B cell (primary cell): ENCODE data around the gene CEP126. TPM values are rescaled to one million over a fixed set of nuclear protein-coding genes. Genes with fewer than 3 reads are reported as not detected.
"Not testable (repeated sequence)": the region's sequence is repeated elsewhere in the genome, so short reads cannot be mapped to it uniquely, and the experiment has no call there.

Experiments used
- ATAC-seq: fragments of 200-7000 bp; cut with Tn5 transposase; one replicate; pipeline ENCODE4 v1.10.0; 2021; ENCODE audit warnings: low read depth, mild to moderate bottlenecking, moderate number of reproducible peaks, moderate library complexity
- CTCF ChIA-PET: fragments of 350-600 bp; sonication (Branson Sonifier 250); formaldehyde crosslinking; loops from one replicate; lab custom pipeline; 2021; ENCODE audit warnings: antibody characterized with exemption, inconsistent platforms; lab: Charles Lee
- POLR2A ChIA-PET: fragments of 350-600 bp; sonication (Branson Sonifier 250); formaldehyde crosslinking; loops from one replicate; lab custom pipeline; 2021; ENCODE audit warnings: antibody characterized with exemption; lab: Charles Lee
- DNase-seq: peaks from one replicate; pipeline ENCODE4 v3.0.0; 2013
- H2AFZ ChIP-seq: 2 replicates; pipeline ENCODE4 v1.6.1; 2012; ENCODE audit warnings: mild to moderate bottlenecking, low read depth, low read length; ENCODE audit not compliant: insufficient read depth, poor library complexity, severe bottlenecking
- H3K27ac ChIP-seq, 2 donors: 1 replicate in 1 of 2; 2 replicates in 1 of 2; pipeline ENCODE4 v1.5.1; 2012 to 2013; ENCODE audit warnings: low read length in 2 of 2, mild to moderate bottlenecking in 2 of 2, moderate library complexity in 1 of 2
- H3K27me3 ChIP-seq, 4 experiments: fragments of 200-600 bp in 1 of 4; sonication (generic) in 1 of 4; replicated peaks in 1 of 4; 1 replicate in 2 of 4; 2 replicates in 2 of 4; pipeline versions ENCODE4 v1.6.1 to v1.7.0; 2013 to 2016; ENCODE audit warnings: low read length in 3 of 4, mild to moderate bottlenecking in 2 of 4, mixed read lengths in 1 of 4, moderate library complexity in 1 of 4; ENCODE audit not compliant: insufficient read depth in 4 of 4, control insufficient read depth in 3 of 4; ENCODE audit errors: control extremely low read depth in 1 of 4
- H3K36me3 ChIP-seq, 2 experiments: replicated peaks in 1 of 2; 1 replicate in 1 of 2; 2 replicates in 1 of 2; pipeline versions ENCODE4 v1.6.1 to v1.7.1; 2013; ENCODE audit warnings: low read length in 1 of 2; ENCODE audit not compliant: insufficient read depth in 2 of 2, control insufficient read depth in 1 of 2; ENCODE audit errors: control extremely low read depth in 1 of 2, extremely low read depth in 1 of 2
- H3K4me1 ChIP-seq, 2 donors: fragments of 200-600 bp in 1 of 2; sonication (generic) in 1 of 2; 1 replicate in 1 of 2; 2 replicates in 1 of 2; pipeline versions ENCODE4 v1.5.1 to v1.6.1; 2013 to 2017; ENCODE audit warnings: low read length in 2 of 2; ENCODE audit not compliant: control insufficient read depth in 2 of 2, insufficient read depth in 2 of 2
- H3K4me2 ChIP-seq: replicated peaks from 2 replicates; pipeline ENCODE3; 2012; ENCODE audit warnings: mild to moderate bottlenecking, low read depth, low read length; ENCODE audit not compliant: poor library complexity, severe bottlenecking
- H3K4me3 ChIP-seq, 5 experiments: fragments of 200-600 bp in 1 of 5; sonication (generic) in 1 of 5; 1 replicate in 3 of 5; 2 replicates in 2 of 5; pipeline versions ENCODE4 v1.5.1 to v1.7.0; 2011 to 2016; ENCODE audit warnings: low read length in 4 of 5, mild to moderate bottlenecking in 4 of 5, low read depth in 2 of 5, control low read depth in 1 of 5, moderate library complexity in 1 of 5; ENCODE audit not compliant: insufficient read depth in 1 of 5; ENCODE audit errors: control extremely low read depth in 1 of 5, extremely low read depth in 1 of 5
- H3K79me2 ChIP-seq: fragments of 200-600 bp; sonication (generic); one replicate; pipeline ENCODE4 v1.6.0; 2016; ENCODE audit warnings: low read length; ENCODE audit not compliant: control insufficient read depth, insufficient read depth
- H3K9ac ChIP-seq: fragments of 200-600 bp; sonication (generic); 2 replicates; pipeline ENCODE4 v1.6.1; 2017; ENCODE audit warnings: mild to moderate bottlenecking, low read length, moderate library complexity
- H3K9me3 ChIP-seq, 3 donors: one replicate each; pipeline versions ENCODE4 v1.6.1 to v1.7.1; 2013; ENCODE audit warnings: low read length in 2 of 3; ENCODE audit not compliant: control insufficient read depth in 2 of 3, insufficient read depth in 1 of 3; ENCODE audit errors: control extremely low read depth in 1 of 3
- H4K20me1 ChIP-seq: 2 replicates; pipeline ENCODE4 v1.6.0; 2012; ENCODE audit warnings: mild to moderate bottlenecking, low read length; ENCODE audit not compliant: insufficient read depth, control insufficient read depth, poor library complexity, severe bottlenecking
- H3K27ac Mint-ChIP-seq: one replicate; pipeline ENCODE4 v1.8.0; 2021; ENCODE audit warnings: mixed read lengths
- H3K27me3 Mint-ChIP-seq: one replicate; pipeline ENCODE4 v1.8.0; 2021; ENCODE audit warnings: mixed read lengths
- H3K4me1 Mint-ChIP-seq: one replicate; pipeline ENCODE4 v1.8.0; 2021; ENCODE audit warnings: mixed read lengths
- H3K4me3 Mint-ChIP-seq: one replicate; pipeline ENCODE4 v1.8.0; 2021; ENCODE audit warnings: mixed read lengths
- H3K9me3 Mint-ChIP-seq: one replicate; pipeline ENCODE4 v1.8.0; 2022; ENCODE audit warnings: mixed read lengths; ENCODE audit not compliant: insufficient read depth
- CTCF ChIP-seq: fragments of 200-600 bp; IDR thresholded peaks from one replicate; pipeline ENCODE4 v1.8.0; 2022; ENCODE audit warnings: antibody characterized with exemption, mild to moderate bottlenecking
- EZH2 ChIP-seq: IDR thresholded peaks from 2 replicates; pipeline ENCODE4 v1.6.1; 2012; ENCODE audit warnings: borderline replicate concordance, low read depth, mild to moderate bottlenecking, moderate library complexity, low read length; ENCODE audit not compliant: insufficient read depth, poor library complexity, severe bottlenecking
- WGBS: methylation state at CpG from one replicate; pipeline ENCODE4 v1.1.5; 2013; ENCODE audit warnings: missing lambda C conversion rate; ENCODE audit not compliant: insufficient coverage; 5-methylcytosine and 5-hydroxymethylcytosine counted together
- intact Hi-C: fragments of 100-400 bp; cut with micrococcal nuclease; formaldehyde crosslinking; loops from one replicate; pipeline ENCODE4 v1.10.0; 2022
- polyA plus RNA-seq: library from polyadenylated mRNA; depleted of rRNA; stranded (reverse); fragments of >200 nt; gene quantifications from 2 replicates; pipeline ENCODE4 v1.2.3, GENCODE V29; 2012
- total RNA-seq, 2 donors: library from RNA; stranded (reverse); fragments of 120-200 nt in 1 of 2; gene quantifications; 1 replicate in 1 of 2; 2 replicates in 1 of 2; pipeline versions ENCODE4 v1.2.3 to v1.2.4, GENCODE V29; 2013 to 2022

The CEP126 gene
- total and polyA plus RNA-seq, 2 donors (not counting 1 experiment from before 2014, with no cell fraction given), result 1.00 to 9.4 TPM

GRCh38 chr11:101993172-101993571, 78.4 kb downstream of the CEP126 start:
- H3K4me1 ChIP-seq, result no peaks in the 10 kb centered on the region
- no peak overlapping the region for H3K4me2 ChIP-seq
- H3K9ac ChIP-seq, result no peak overlapping the region
- TF ChIP-seq CTCF (no peak), EZH2 (no peak)
- intact Hi-C loops, result no loop called here
- no peaks in the 10 kb centered on the region for H4K20me1 ChIP-seq
- no peak overlapping the region for H3K4me3 ChIP-seq
- H3K27me3 ChIP-seq, result no peaks in the 10 kb centered on the region
- no peaks in the 10 kb centered on the region for H3K36me3 ChIP-seq
- CTCF ChIA-PET, result interaction anchor here (1.5 kb wide), 1 partner anchor 20 kb away, joined by 3 read pairs; no protein-coding TSS in a partner anchor
- POLR2A ChIA-PET, result no interaction called here
- ATAC-seq, result no peak
- peaks cover 0 to 3% (median 2%) of the 10 kb centered on the region in 3 donors for H3K9me3 ChIP-seq
- no peak for DNase-seq
- no peaks in the 10 kb centered on the region for H3K4me1 Mint-ChIP-seq
- H3K79me2 ChIP-seq, result no peaks in the 10 kb centered on the region
- 67% methylated on average over 1 of the region's 4 CpGs for WGBS
- H3K4me3 Mint-ChIP-seq, result no peak overlapping the region
- peaks cover 4% of the 10 kb centered on the region for H3K9me3 Mint-ChIP-seq
- no peak overlapping the region for H3K27ac Mint-ChIP-seq
- no peaks in the 10 kb centered on the region for H3K27me3 Mint-ChIP-seq
- H3K27ac ChIP-seq, result no peak overlapping the region
- H2AFZ ChIP-seq, result no peak overlapping the region

- H3K36me3 ChIP-seq, H3K4me1 Mint-ChIP-seq, intact Hi-C loops, H3K4me1 ChIP-seq, H3K9ac ChIP-seq, H3K9me3 Mint-ChIP-seq, H3K4me2 ChIP-seq, H3K4me3 ChIP-seq, H3K27ac ChIP-seq, H3K27ac Mint-ChIP-seq, POLR2A ChIA-PET, H2AFZ ChIP-seq, H3K4me3 Mint-ChIP-seq, H3K27me3 ChIP-seq, H3K9me3 ChIP-seq, H4K20me1 ChIP-seq, DNase-seq, H3K79me2 ChIP-seq, H3K27me3 Mint-ChIP-seq, ATAC-seq: not testable (repeated sequence)
- CTCF ChIA-PET, result interaction anchor here (0.6 to 1.1 kb wide), 2 partner anchors 13 to 673 kb away, joined by 3 read pairs; no protein-coding TSS in a partner anchor
- 100% methylated on average over 1 of the region's 2 CpGs for WGBS
Observed at GRCh38 chr11:101994052-101994469, 79.3 kb downstream of the CEP126 start.
